HG03439 (cell line): ENCODE measurements around the gene METTL5.
"Not testable (repeated sequence)": the region's sequence is repeated elsewhere in the genome, so short reads cannot be mapped to it uniquely, and the experiment has no call there.

ENCODE experiments used
- ATAC-seq: cut with Tn5 transposase; IDR thresholded peaks from one replicate; pipeline ENCODE4 v1.9.1; 2021; ENCODE audit warnings: mild to moderate bottlenecking, moderate library complexity; ENCODE audit not compliant: unreplicated experiment

Gene METTL5

DNA sequence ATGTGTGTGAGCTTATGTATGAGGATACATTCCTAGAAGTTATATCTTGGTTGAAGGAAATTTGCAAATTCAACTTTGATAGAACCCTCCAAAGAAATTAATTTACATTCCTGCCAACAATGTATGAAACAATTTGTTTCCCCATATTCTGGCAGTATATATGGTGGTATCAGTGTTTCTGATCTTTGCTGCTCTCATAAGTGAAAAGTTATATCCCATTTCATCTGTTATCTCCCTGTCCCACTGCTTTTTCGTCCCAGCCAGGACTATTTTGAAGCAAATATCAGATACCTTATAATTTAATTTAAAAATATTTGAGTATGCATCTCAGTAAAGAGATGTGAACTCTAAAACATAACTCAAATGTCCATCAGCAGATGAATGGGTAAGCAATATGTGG lies 9.7 kb upstream of the METTL5 start:
- no peak for ATAC-seq

DNA sequence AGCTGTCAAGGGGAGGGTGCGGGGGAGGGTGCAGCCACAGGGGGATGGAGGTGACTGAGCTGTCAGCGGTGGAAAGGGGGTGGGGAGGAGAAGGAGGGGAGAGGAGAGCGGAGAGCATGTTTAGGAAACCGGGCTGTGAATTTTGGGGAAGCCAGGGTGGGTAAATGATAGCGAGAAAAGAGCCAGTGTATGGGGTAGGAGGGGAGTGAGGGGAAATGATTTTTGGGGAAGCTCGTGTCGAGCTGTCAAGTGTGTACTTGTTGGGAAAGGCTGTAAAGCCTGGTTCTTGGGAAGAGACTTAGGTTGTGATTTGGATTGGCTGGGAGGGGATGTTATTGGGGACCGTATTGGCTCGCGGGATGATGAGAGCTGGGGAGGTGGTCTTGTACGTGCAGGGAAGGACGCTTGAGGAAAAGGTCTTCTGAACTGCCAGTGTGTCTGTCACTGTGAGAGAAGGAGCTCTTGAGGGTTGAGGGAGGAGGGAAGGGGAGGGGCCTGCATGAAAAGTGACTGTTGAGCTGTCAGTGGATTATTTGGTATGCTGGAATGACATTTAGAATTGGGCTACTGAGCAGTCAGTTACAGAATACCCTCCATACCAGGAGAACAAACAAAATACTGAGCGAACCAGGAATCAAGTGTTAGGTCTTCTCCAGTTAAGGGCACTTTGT lies 3.6 kb upstream of the METTL5 start:
- no peak for ATAC-seq

DNA sequence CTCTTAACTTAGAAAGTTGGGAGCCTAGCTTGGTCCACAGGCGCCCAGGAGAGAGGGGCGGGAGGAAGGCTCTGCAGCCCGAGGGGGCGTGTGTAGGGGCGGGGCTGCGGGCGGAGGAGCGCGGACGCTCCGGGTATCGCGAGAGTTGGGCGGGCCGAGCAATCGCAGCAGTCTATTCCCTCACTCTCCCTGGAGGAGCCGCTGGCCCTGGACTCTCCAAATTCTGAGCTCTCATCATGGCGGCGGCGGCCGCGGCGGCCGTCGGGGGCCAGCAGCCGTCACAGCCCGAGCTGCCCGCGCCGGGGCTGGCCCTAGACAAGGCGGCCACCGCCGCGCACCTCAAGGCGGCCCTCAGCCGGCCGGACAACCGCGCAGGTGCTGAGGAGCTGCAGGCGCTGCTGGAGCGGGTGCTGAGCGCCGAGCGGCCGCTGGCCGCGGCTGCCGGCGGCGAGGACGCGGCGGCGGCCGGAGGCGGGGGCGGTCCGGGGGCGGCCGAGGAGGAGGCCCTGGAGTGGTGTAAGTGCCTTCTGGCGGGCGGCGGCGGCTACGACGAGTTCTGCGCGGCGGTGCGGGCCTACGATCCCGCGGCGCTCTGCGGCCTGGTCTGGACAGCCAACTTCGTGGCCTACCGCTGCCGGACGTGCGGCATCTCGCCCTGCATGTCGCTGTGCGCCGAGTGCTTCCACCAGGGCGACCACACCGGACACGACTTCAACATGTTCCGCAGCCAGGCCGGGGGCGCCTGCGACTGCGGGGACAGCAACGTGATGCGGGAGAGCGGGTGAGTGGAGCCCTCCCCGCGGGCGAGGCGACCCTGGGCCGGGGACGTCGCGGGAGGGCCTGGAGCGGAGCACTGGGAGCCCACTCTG lies 2.8 kb upstream of the METTL5 start, which contains the start of gene UBR3:
Gene UBR3, plus strand, starts transcription at position 183 of the 869 bp plus-strand sequence. Its CDS starts 54 bp downstream, at position 237.
- peak; percentile 80 for ATAC-seq

DNA sequence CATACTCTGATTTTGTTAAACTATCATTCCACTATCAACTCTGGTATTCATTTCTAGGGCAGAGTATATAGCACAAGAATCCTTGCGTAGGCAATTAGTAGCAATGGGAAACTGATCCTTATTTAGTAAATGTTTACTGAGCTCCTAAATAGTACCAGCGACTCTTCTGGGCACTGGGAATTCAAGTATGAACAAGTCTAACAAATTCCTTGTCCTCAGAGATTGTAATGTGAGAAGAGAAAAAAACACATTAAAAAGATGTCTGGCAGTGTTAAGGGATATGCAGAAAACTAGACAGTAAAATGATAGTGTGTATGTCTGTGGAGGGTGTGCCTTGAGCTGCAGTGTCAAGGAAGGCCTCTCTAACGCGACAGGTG lies 721 bp downstream of the METTL5 start:
- ATAC-seq, result no peak

DNA sequence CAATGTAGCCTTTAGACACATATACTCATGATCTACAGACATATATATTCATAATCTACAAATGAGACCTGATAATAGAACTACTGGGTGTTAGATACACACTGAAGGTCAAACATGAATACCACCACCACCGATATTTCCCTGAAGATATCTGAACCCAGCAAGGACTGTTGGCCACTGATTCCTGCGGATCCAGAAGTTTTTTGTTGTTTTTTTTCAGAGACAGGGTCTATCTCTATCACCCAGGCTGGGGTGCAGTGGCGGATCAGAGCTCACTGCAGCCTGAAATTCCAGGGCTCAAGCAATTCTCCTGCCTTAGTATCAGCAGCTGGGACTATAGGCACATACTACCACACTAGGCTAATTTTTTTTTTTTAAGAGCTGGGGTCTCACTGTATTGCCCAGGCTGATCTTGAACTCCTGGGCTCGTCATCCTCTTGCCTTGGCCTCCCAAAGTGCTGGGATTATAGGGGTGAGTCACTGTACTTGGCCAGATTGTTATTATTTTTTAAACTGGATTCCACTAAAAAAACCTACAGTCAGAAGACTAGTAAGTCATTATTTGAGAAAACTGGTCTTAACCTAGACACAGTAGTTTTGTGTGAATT lies 1.8 kb downstream of the METTL5 start:
- no peak for ATAC-seq

GRCh38 chr2:169822036-169822435 lies 2.7 kb downstream of the METTL5 start:
- no peak for ATAC-seq

DNA sequence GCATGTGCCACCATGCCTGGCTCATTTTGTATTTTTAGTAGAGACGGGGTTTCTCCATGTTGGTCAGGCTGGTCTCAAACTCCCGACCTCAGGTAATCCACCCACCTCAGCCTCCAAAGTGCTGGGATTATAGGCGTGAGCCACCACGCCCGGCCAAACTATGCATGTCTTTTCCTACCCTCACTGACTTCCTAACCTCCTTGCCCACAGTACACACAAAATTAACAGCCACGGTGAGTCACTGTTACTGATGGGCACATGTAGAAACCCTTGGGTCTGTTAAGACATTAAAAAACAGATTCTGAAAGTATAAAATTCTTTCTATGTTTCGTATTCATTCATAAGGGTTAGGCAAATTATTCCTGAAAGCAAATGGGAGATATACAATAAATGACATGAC lies 4.6 kb downstream of the METTL5 start:
- not testable (repeated sequence) for ATAC-seq

GRCh38 chr2:169819106-169819505 lies 5.6 kb downstream of the METTL5 start:
- no peak for ATAC-seq

DNA sequence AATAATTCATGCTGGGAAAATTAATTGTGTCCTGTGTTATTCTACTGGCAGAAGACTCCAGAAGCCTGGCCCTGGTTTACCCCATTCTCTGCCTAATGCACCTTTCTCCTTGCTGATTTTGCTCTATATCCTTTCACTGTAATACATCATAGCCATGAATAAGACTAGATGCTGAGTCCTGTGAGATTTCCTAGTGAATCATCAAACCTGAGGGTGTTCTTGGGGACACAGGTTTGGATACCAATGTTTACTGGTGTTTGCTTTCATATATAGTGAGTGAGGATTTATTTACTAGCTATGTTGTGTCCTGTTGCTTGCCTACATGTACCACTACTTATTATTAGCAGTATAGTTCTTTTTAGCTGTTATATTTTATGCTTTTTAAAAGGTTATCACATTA lies 6.5 kb downstream of the METTL5 start:
- no peak for ATAC-seq

DNA sequence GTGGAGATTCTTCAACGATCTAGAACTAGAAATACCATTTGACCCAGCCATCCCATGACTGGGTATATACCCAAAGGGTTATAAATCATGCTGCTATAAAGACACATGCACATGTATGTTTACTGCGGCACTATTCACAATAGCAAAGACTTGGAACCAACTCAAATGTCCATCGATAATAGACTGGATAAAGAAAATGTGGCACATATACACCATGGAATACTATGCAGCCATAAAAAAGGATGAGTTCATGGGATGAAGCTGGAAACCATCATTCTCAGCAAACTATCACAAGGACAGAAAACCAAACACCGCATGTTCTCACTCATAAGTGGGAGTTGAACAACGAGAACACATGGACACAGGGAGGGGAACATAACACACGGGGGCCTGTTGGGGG lies 7.3 kb downstream of the METTL5 start:
- not testable (repeated sequence) for ATAC-seq

DNA sequence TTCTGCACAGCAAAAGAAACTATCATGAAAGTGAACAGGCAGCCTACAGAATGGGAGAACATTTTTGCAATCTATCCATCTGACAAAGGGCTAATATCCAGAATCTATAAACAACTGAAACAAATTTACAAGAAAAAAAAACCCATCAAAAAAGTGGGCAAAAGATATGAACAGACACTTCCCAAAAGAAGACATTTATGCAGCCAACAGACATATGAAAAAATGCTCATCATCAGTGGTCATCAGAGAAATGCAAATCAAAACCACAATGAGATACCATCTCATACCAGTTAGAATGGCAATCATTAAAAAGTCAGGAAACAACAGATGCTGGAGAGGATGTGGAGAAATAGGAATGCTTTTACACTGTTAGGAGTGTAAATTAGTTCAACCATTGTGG lies 7.7 kb downstream of the METTL5 start:
- not testable (repeated sequence) for ATAC-seq

DNA sequence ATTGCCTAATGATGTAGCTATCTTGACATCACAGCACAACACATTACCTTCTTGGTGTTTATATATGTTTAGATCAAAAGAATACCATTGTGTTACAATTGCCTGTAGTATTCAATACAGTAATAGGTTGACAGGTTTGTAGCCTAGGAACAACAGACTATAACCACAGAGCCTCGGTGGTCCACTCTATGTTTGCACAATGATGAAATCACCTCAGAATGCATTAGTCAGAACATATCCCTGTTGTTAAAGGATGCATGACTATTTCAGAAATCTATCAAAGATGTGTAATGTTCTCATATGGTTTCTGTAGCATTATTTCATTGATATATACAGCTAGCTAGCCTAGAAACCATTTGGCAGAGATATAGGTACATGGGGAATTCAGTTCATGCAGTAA lies 8.9 kb downstream of the METTL5 start:
- ATAC-seq, result no peak

GRCh38 chr2:169808221-169808620 lies 16.5 kb downstream of the METTL5 start:
- no peak for ATAC-seq

GRCh38 chr2:169806586-169806985 lies 18.1 kb downstream of the METTL5 start:
- no peak for ATAC-seq

GRCh38 chr2:169803480-169803879 lies 21.2 kb downstream of the METTL5 start:
- no peak for ATAC-seq

DNA sequence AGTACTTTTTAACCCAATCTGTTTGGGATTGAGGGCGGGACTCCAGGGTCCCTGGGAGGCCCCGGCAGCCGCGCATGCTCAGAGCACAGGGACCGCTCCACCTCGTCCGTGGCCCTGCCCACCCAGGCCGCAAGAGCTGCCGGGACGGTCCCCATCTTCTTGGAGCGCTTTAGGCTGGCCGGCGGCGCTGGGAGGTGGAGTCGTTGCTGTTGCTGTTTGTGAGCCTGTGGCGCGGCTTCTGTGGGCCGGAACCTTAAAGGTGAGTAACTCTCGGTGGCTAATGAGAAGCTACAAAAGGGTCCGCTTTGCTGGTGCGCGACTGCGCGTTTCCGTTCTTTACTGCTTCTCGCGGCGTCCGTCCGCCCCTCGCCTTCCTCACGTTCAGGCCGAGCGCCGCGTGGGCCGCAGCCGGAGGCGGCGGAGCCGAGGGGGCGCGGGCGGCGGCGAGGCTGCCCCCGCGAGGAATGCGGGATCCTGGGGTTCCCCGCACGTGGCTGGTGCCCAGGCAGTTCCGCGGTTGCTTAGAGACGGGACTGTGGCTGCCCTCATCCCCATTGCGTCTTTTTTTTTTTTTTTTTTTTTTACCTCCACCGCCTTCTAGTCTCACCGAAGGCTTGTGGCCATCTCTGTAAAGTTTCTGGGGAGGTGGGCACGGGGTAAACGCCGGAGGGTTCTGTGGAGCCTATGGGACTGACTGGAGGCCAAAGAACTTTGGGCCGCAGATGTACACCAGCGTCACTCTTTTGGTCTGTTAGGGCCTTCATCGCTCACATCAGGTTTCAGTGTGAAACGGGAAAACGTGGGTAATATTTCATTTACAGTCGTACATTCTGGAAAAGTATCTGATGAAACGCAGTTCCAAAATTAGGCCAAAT lies 25.8 kb downstream of the METTL5 start, which contains the start of gene SSB:
Gene SSB, plus strand, starts transcription at position 154 of the 875 bp plus-strand sequence. CDS start 2,090 bp downstream, outside the sequence.
- peak; percentile 94 for ATAC-seq

- no peak for ATAC-seq
Observed at GRCh38 chr2:169798397-169798717, 26.3 kb downstream of the METTL5 start.

GRCh38 chr2:169797601-169798000 lies 27.1 kb downstream of the METTL5 start:
- ATAC-seq, result no peak

- ATAC-seq, result no peak
Observed at GRCh38 chr2:169796441-169796840, 28.3 kb downstream of the METTL5 start.

DNA sequence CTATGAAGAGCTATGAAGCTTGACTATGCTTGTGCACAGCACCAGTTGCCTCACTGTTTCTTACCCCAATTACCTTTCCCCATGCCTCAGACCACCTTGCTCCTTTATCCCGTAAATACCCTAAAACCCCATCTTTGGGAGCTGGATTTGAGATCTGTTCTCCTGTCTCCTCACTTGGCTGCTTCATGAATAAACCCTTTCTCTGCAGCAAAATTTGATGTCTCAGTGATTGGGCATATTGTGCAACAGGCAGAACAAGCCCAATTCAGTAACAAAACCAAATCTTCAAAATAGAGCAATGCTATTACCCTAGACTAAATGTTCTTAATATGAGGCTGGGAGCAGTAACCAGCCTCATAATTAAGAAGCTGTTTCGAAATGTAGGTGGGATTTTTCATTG lies 29.5 kb downstream of the METTL5 start:
- ATAC-seq, result no peak

- no peak for ATAC-seq
Observed at GRCh38 chr2:169790581-169790980, 34.1 kb downstream of the METTL5 start.
